ENCODE data around the gene RIT2. TPM values are rescaled to one million over a fixed set of nuclear protein-coding genes. Genes with fewer than 3 reads are reported as not detected.

The RIT2 gene
- total RNA-seq, 4 donors from 2014 or later = not detected

DNA sequence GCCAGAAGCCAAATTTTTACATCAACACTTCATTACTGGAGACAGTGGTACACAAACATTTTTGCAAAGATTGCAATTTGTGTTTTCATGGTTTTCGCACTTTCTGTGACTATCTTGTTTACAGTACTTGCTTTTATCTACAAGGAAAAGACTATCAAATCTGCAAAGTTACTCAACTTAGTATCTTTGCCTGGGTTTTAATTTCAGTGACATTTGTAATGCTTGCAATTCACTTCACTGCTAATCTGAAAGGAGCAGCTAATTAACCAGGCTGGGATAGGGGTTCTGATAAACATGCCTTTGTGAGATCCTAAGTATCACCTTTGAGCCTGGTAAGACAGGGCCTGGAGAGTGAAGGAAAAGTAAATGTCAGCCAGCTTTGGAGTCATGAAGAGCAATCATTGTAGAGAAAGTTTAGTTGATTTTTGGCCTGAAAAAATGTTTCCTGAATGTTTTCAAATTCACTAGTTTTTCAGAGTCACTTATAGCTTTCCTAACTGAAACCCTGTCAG lies 194.2 kb downstream of the RIT2 start:
- no peaks in the 10 kb centered on the region for H3K36me3 ChIP-seq
- TF ChIP-seq, protein P1, sequence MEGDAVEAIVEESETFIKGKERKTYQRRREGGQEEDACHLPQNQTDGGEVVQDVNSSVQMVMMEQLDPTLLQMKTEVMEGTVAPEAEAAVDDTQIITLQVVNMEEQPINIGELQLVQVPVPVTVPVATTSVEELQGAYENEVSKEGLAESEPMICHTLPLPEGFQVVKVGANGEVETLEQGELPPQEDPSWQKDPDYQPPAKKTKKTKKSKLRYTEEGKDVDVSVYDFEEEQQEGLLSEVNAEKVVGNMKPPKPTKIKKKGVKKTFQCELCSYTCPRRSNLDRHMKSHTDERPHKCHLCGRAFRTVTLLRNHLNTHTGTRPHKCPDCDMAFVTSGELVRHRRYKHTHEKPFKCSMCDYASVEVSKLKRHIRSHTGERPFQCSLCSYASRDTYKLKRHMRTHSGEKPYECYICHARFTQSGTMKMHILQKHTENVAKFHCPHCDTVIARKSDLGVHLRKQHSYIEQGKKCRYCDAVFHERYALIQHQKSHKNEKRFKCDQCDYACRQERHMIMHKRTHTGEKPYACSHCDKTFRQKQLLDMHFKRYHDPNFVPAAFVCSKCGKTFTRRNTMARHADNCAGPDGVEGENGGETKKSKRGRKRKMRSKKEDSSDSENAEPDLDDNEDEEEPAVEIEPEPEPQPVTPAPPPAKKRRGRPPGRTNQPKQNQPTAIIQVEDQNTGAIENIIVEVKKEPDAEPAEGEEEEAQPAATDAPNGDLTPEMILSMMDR (IDR thresholded peaks at IDR 0.05) = no peak
- TF ChIP-seq POLR2A (IDR thresholded peaks at IDR 0.05) = no peak
- no peaks in the 10 kb centered on the region for H3K27me3 ChIP-seq
- H3K4me3 ChIP-seq = no peak overlapping the region
- no peaks in the 10 kb centered on the region for H3K9me3 ChIP-seq
- DNase-seq = no peak
- H3K27ac ChIP-seq = no peak overlapping the region
- H3K4me1 ChIP-seq = no peaks in the 10 kb centered on the region

DNA sequence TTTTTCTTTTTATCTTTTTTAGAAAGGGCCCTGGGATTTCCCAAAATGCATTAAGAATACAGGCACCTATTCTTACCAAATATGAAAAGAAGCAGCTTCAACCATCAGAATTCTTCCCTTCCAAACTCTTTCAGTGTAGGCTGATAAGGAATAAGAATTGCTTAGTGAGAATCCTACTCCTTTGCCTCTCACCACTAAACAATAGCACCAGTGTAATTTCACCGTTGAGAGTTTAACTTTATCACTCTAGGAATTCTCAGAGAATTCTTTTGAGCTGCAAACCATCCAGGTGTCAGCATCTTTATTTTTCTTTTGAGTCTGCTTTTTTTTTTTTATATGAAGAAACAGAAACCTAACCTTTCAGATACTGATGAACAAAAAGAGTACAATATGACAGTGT lies 194.9 kb downstream of the RIT2 start:
- H3K9me3 ChIP-seq = no peaks in the 10 kb centered on the region
- H3K4me3 ChIP-seq = no peak overlapping the region
- H3K27me3 ChIP-seq = no peaks in the 10 kb centered on the region
- no peaks in the 10 kb centered on the region for H3K36me3 ChIP-seq
- H3K27ac ChIP-seq = no peak overlapping the region
- no peaks in the 10 kb centered on the region for H3K4me1 ChIP-seq
- TF ChIP-seq POLR2A (IDR thresholded peaks at IDR 0.05) = no peak
- TF ChIP-seq, protein P1 (IDR thresholded peaks at IDR 0.05) = no peak
- no peak for DNase-seq

DNA sequence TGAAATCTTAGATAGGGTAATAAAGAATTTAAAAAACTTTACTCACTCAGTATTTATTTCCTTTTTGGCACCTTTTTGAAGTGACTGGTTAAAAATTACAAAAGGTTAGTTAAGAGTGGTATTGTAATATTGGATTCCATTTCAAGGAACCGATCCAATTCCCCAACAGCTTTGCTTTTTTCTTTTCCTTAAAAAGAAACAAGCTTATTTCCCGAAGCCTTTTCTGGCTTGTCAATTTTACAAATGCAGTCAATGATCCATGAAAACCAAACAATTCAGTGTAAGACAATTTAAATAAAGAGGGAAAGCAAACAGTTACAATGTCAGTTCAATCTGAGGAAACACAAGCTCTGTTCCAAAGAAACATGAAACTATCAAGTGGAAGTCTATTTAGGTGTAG lies 200.2 kb downstream of the RIT2 start:
- DNase-seq = no peak
- no peak overlapping the region for H3K4me3 ChIP-seq
- no peaks in the 10 kb centered on the region for H3K9me3 ChIP-seq
- TF ChIP-seq POLR2A (IDR thresholded peaks at IDR 0.05) = no peak
- TF ChIP-seq, protein P1 (IDR thresholded peaks at IDR 0.05) = no peak
- H3K36me3 ChIP-seq = no peaks in the 10 kb centered on the region
- H3K27me3 ChIP-seq = no peaks in the 10 kb centered on the region
- H3K4me1 ChIP-seq = no peaks in the 10 kb centered on the region
- H3K27ac ChIP-seq = no peak overlapping the region

DNA sequence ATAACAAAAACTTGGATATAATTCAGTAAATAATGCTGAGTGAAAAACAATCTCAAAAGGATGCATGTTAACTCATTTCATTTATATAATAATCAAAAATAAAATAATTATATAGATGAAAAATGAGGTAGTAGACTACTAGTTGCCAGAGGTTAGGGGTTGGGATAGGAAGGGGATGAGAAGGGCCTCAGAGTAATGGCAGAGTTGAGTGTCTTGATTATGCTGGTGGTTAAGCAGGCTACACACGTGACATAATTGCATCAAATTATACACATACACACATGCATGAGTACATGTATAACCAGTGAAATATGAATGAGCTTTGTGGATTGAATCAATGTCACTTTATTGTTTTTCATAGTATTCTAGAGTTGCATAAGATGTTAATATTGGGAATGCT lies 201.0 kb downstream of the RIT2 start:
- no peak overlapping the region for H3K4me3 ChIP-seq
- H3K9me3 ChIP-seq = no peaks in the 10 kb centered on the region
- H3K27me3 ChIP-seq = no peaks in the 10 kb centered on the region
- H3K36me3 ChIP-seq = no peaks in the 10 kb centered on the region
- no peak overlapping the region for H3K27ac ChIP-seq
- H3K4me1 ChIP-seq = no peaks in the 10 kb centered on the region
- no peak for DNase-seq
- no peak for TF ChIP-seq POLR2A (IDR thresholded peaks at IDR 0.05)
- TF ChIP-seq, protein P1 (IDR thresholded peaks at IDR 0.05) = no peak

DNA sequence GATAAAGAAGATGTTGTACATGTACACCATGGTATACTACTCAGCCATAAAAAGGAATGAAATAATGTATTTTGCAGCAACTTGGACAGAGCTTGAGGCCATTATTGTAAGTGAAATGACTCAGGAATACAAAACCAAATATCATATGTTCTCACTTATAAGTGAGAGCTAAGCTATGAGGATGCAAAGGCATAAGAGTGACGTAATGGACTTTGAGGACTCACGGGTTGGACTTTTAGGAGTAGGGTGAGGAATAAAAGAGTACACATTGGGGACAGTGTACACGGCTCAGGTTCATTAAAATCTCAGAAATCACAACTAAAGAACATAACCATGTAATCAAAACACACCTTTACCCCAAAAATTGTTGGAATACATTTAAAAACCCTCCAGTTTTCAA lies 206.4 kb downstream of the RIT2 start:
- TF ChIP-seq, protein P1 (IDR thresholded peaks at IDR 0.05) = no peak
- TF ChIP-seq POLR2A (IDR thresholded peaks at IDR 0.05) = no peak
- H3K27me3 ChIP-seq = no peaks in the 10 kb centered on the region
- no peaks in the 10 kb centered on the region for H3K9me3 ChIP-seq
- DNase-seq = no peak
- no peak overlapping the region for H3K4me3 ChIP-seq
- H3K27ac ChIP-seq = no peak overlapping the region
- H3K36me3 ChIP-seq = no peaks in the 10 kb centered on the region
- H3K4me1 ChIP-seq = no peaks in the 10 kb centered on the region

DNA sequence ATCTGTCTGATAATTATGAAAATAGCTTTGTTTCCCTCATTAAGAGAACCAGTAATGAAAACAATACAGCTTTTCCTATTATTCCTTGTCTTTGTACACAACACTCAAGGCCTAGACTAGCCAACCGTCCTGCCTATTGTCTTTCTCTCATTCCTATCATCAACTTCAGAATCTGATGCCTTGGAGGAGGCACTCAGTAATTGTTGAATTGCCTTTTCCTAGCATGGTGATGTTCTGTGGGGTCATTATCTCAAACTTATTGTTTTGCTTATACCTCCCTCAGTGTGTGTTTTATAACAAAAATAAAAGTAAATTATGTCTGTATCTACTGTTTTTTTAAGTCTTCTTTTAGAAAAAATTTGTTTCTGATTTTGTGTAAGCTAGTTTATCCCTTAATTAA lies 208.7 kb downstream of the RIT2 start:
- no peak overlapping the region for H3K4me3 ChIP-seq
- H3K27me3 ChIP-seq = no peaks in the 10 kb centered on the region
- no peaks in the 10 kb centered on the region for H3K36me3 ChIP-seq
- no peak for DNase-seq
- no peak for TF ChIP-seq POLR2A (IDR thresholded peaks at IDR 0.05)
- TF ChIP-seq, protein P1 (IDR thresholded peaks at IDR 0.05) = no peak
- no peaks in the 10 kb centered on the region for H3K4me1 ChIP-seq
- H3K9me3 ChIP-seq = no peaks in the 10 kb centered on the region
- H3K27ac ChIP-seq = no peak overlapping the region

Measured in Peyer's patch (tissue), 4 donors.